CD4-positive, alpha-beta T cell treated with Interleukin-15 for 4 hours (primary cell): Measurements from ENCODE around the gene CHRM1.
"Not testable (repeated sequence)": the region's sequence is repeated elsewhere in the genome, so short reads cannot be mapped to it uniquely, and the experiment has no call there.

Source experiments
- DNase-seq: peaks from one replicate; pipeline ENCODE4 v3.0.0-alpha.2; 2020; ENCODE audit warnings: low spot score

Gene CHRM1

GRCh38 chr11:62921201-62921572, at the start of gene CHRM1:
Gene CHRM1 (minus strand): TSS chr11:62921363. CDS start chr11:62911100, 10,263 bp downstream.
- DNase-seq = no peak

GRCh38 chr11:62965574-62965973, 44.4 kb upstream of the CHRM1 start:
- no peak for DNase-seq

GRCh38 chr11:62962391-62962790, 41.2 kb upstream of the CHRM1 start:
- DNase-seq = no peak

GRCh38 chr11:62961017-62961570, 39.9 kb upstream of the CHRM1 start:
- DNase-seq = no peak

- no peak for DNase-seq
Observed at GRCh38 chr11:62959422-62959980, 38.3 kb upstream of the CHRM1 start.

GRCh38 chr11:62958547-62959421, 37.6 kb upstream of the CHRM1 start:
- no peak for DNase-seq

GRCh38 chr11:62957147-62957546, 36.0 kb upstream of the CHRM1 start:
- DNase-seq = no peak

GRCh38 chr11:62954478-62954877, 33.3 kb upstream of the CHRM1 start:
- no peak for DNase-seq

- DNase-seq = no peak
Observed at GRCh38 chr11:62953811-62954210, 32.6 kb upstream of the CHRM1 start.

GRCh38 chr11:62948765-62949320, 27.7 kb upstream of the CHRM1 start:
- no peak for DNase-seq

GRCh38 chr11:62945538-62945937, 24.4 kb upstream of the CHRM1 start:
- DNase-seq = not testable (repeated sequence)

- DNase-seq = not testable (repeated sequence)
Observed at GRCh38 chr11:62937528-62937927, 16.4 kb upstream of the CHRM1 start.

- no peak for DNase-seq
Observed at GRCh38 chr11:62934496-62934785, 13.3 kb upstream of the CHRM1 start.

GRCh38 chr11:62933750-62934495, 12.8 kb upstream of the CHRM1 start:
- DNase-seq = no peak

- no peak for DNase-seq
Observed at GRCh38 chr11:62933285-62933684, 12.1 kb upstream of the CHRM1 start.

- no peak for DNase-seq
Observed at GRCh38 chr11:62931499-62932278, 10.5 kb upstream of the CHRM1 start.

GRCh38 chr11:62930666-62931065, 9.5 kb upstream of the CHRM1 start:
- no peak for DNase-seq

- DNase-seq = no peak
Observed at GRCh38 chr11:62930157-62930556, 9.0 kb upstream of the CHRM1 start.

GRCh38 chr11:62928011-62928410, 6.8 kb upstream of the CHRM1 start:
- DNase-seq = no peak

- DNase-seq = no peak
Observed at GRCh38 chr11:62926680-62927455, 5.7 kb upstream of the CHRM1 start.
